GM21390 (cell line): ENCODE data around the gene L1CAM.

Experiments used
- ATAC-seq: cut with Tn5 transposase; IDR thresholded peaks from one replicate; pipeline ENCODE4 v1.9.1; 2021; ENCODE audit not compliant: unreplicated experiment

L1CAM gene

DNA sequence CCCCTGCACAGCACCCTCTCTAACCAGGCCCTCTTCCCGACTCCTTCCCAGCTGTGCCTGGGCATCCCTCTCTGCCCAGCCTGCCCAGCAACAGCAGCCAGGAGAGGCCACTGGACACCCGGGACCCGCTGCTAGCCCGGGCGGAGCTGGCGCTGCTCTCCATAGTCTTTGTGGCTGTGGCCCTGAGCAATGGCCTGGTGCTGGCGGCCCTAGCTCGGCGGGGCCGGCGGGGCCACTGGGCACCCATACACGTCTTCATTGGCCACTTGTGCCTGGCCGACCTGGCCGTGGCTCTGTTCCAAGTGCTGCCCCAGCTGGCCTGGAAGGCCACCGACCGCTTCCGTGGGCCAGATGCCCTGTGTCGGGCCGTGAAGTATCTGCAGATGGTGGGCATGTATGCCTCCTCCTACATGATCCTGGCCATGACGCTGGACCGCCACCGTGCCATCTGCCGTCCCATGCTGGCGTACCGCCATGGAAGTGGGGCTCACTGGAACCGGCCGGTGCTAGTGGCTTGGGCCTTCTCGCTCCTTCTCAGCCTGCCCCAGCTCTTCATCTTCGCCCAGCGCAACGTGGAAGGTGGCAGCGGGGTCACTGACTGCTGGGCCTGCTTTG lies 19.6 kb upstream of the L1CAM start:
- no peak for ATAC-seq

DNA sequence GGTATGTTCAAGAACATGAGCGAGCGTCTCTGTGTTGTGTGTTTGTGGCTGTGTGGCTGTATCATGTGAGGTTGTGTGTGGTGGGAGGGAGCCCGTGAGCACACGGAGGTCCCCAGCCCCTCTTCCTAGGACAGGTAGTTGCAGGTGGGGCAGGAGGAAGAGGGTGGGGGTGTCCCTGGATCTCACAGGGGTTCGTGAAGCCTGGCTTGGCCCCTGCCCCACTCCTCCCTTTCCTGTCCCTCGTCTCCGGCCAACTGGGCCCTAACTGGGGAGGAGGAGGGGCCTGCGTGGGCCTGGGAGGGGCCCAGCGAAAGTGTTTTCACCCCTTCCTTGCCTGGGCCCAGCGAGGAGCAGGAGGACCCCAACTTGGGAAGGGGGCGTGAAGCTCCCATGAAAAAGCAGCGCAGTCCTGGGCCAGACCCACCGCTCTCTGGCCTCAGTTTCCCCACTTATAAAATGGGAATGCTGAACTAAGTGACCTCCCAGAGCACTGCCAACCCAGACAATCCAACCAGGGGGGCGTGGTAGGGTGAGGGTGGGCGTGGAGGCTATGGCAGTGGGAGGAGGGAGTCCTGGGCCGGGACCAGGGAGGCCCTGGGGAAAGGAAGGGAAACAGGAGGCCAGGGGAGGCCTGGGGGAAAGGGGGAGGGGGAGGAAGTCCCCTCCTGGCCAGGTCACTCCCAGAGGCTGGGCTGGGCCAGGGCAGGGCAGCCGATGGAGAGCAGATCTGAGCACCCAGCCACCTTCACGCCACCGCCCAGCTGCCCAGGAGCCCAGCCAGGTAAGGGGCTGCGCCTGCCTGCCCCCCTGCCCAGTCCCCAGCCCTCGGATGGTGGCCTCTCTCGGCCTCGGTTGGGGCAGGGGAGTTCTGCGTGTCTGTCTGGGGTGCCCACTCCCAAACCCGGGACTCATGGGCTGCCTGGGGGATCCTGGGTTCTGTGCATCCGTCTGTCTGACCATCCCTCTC lies 18.3 kb upstream of the L1CAM start, which contains the start of gene AVPR2:
Gene AVPR2 (plus strand): TSS at position 683 of the 967 bp plus-strand sequence. CDS start 473 bp downstream, outside the sequence.
- ATAC-seq = no peak

DNA sequence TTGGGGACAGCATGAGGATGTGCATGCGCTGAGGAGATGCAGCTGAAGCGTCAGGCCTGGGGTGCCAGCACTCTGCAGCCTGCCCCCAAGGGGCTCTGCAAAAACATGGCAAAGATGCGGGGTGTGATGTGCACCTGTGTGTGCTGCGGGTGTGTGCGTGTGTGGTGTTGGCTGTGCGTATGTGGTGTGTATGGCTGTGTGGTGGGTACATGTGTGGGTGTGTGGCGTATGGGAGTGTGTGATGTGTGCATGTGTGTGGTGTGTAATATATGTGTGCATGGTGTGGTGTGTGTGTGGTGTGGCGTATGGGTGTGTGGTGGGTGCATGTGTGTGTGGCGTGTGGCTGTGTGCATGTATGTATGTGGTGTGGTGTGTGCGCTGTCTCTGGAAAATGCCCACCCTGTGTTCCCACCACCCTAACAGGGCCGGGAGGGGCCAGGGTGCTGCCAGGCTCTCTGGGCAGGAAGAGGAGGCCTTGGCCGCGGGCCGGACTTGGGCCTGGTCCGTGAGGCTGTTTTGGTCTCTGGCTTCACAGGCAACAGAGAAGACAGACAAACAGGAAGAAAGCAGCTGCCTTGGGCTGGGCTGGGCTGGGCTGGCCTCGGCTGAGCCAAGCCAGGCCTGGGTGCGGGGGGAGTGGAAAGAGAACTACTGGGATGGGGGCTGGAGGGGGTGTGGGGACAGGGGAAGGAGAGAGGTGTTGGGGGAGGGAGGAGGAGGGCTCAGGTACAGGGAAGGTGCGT lies 17.4 kb upstream of the L1CAM start:
- ATAC-seq = no peak

DNA sequence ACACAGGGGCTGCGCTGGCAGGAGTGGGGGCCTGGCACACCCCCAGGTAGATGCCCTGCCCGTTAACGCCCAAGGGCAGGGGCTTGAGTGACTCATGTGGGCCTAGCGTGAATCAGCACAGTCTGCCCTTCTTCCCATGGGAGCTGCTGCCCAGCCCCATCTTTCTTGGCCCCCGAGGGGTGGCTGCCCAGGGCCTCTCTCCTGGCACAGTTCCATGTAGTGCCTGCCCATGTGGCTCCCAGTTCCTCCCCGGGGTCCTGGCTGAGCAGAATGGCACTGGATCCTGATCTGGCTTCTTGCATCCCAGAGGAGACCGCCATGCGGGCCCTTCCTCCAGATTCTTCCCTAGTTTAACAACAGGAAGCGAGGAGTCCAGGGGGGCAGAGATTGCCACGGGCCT lies 16.4 kb upstream of the L1CAM start:
- ATAC-seq = no peak

DNA sequence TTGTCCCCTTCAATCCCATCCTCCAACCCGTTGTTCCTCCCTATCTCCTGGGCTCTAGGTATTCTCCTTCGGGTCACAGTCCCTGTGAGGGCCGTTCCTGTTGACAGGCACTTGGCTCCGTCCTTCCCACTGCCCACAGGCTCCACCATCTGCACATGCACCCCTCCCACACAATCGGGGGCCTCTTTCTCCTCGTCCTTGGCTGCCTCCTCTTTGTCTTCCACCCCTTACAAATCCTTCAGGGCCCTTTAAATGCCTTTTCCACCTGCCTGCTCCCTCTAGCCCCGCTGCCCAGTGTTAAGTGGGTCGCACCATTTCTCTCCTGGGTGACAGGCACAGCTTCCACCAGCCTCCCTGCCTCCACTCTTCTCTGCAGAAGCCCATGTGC lies 15.8 kb upstream of the L1CAM start:
- no peak for ATAC-seq

DNA sequence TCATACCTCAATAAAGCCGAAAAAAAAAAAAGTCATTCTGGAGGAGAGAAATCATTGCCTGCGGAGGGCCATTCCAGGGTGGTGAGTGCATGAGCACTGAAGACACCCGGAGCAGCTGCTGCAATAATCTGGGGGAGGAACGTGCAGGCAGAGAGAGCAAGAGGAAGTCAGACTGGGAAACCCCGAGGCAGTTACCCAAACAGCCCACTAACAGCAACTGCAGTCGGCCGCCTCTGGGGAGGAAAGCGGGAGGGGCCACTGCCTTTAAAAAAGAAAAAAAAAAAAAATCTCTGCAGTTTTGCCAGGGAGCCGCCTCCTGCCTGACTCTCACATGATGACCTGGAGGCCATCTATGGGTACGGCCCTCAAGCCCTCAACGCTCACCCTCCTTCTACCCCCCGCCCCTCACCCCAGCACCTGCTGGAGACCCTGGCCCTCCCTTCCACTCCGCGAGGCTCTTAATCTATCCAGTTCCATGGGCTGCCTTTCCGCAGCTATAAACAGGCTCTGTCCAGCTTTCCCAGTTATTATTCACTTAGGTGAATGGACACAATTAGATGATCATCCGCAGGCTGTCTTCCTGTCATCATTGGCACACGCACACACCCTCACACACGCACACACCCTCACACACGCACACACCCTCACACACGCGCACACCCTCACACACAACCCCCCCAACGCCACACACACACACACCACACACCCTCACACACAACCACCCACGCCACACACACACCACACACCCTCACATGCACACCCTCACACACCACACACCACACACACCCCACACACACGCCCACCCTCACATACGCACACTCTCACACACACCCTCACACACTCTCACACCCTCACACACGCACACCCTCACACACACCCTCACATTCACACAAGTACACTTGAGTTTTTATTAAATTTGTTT lies 15.1 kb upstream of the L1CAM start:
- ATAC-seq = peak; percentile 63

DNA sequence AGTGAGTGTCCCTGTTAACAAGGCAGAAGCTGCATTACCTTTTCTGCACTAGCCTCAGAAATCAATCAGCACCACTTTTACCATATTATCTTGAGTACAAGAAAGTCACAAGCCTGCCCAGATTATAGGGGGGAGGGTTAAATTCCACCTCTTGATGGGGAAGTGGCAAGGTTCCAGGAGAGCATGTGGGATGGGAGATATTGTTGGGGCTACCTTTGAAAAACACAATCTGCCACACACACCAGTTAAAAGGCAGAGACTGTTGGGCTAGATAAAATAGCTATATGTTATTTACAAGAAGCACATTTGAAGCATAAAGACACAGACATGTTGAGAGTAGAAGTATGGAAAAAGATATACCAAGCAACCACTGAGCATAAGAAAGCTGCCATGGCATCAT lies 11.9 kb upstream of the L1CAM start:
- ATAC-seq = no peak

DNA sequence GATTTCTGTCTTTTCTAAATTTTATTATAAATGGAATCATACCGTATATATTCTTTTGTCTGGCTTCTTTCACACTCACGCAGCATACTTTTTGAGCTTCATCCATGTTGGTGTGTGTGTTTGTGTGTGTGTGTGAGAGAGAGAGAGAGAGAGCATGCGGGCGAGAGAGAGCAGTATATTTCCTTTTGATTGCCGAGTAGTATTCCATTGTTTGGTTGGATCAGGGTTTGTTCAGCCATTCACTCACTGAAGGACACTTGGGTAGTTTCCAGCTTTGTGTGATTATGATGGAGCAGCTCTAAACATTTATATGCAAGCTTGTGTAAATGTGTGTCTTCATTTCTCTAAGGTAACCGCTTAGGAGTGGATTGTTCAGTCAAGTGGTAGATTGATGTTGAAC lies 3.1 kb upstream of the L1CAM start:
- ATAC-seq = no peak

DNA sequence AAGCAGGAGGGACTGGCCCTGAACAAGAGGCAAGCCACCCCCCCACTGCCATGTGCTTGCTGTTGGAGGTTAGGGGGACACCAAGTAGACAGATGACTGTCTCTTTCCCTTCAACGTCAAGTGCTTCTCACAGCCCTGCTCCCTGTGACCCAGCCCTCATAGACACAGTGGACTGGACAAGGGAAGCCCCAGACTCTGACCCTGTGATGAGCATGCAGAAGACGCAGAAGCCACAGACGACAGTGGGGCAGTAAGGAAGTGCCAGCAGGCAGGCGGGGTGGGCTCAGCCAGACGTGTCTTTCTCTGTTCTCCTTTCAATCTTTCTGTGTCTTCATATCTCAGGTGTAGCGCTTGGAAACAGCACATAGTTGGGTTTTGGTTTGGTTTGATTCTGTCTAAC lies 2.4 kb upstream of the L1CAM start:
- ATAC-seq = no peak

DNA sequence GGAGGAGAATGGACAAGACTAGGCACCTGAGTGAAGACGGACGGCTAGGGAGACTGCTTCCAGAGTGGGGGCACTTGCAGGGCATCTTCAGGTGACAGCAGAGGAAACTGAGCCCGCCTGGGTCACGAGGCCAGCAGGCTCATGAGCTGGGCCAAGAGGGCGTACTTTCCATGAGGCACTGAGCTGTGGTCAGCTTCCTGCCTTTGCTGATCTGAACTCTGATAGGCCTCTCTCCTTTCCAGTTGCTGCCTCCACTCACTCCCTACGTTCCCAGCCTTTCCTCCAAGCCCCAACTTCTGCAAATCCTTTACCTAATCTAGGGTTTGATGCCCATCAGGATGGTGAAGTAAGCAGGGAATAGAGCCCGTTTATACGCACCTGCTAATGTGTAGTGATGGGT lies 1.4 kb upstream of the L1CAM start:
- no peak for ATAC-seq

DNA sequence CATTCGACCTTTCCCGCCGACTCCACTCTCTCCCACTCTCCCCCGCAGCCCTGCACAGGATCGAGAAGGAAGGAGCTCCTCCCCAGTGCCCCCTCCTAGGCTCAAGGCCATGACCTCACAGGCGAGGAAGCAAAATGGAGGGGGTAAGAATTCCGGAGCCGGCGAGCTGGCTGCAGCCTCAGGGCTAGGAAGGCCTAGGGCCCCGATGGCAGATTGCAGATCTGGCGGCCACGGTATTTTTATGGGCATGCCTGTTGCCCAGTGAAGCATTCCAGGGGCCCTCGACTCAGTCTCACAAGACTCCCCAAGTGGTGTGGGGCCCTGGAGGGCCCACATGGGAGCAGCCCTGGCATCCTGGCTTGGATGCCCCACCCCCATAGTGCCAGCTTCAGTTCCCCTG lies 942 bp upstream of the L1CAM start:
- ATAC-seq = no peak

DNA sequence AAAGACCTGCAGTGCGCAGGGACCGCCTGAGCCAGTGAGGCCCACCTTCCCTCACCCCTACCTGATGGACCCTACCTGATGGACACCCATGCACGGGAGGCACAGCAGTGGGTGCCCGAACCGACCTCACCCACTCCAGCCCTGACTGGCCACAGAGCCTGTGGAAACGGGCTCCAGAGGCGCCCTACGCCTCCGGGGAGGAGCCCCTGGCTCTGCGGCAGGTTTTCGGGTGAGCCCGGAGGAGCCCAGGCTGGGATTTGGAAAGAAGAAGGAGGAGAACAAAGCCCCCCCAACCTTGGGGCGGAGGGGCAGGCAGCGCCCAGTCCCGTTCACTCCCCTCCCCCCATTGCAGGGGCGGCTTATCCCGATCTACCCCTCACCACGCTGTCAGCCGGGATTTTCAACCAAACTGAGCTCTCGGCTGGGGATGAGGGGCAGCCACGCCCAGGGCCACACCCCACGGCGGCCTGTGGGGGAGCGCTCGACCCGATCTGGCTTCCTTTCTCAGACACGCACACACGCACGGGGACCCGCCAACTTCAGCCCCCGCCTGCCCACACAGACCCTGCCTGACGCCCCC lies 675 bp downstream of the L1CAM start:
- ATAC-seq = no peak

DNA sequence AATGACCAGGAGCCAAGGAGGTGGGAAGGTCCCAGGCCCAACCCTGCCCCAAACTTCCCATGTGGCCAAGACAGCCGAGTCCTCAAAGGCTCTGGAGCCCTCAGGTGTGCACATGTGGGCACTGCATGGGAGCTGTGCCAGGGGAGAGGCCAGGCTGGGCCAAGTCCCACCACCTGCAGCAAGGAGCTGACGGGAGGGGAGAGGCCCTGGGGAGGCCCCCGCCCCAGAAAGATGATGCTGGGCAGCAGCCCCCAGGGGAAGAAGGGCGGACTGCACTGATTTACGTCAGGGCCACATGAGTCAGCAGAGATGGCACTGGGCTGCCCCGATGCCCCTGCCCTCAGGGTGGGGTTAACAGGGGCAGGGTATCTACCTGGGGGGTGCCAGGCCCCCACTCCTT lies 1.4 kb downstream of the L1CAM start:
- ATAC-seq = no peak

DNA sequence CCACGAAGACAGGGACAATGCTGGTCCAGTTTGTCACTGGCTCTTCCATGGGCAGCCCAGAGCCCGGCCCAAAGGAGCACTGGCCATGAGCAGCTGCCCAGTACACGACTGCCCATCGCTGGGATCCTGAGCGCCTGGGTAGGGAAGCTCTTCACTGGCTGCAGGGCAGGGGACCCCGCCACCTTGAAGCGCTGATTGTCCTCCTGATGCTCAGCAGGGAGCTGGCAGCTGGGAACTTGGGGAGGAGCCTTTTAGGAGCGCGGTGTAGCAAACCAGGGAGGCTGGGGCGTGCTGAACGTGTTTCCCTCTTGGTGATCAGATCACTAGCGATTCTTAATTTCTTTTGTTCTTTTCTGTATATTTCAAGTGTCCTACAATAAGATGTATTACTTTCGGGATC lies 1.8 kb downstream of the L1CAM start:
- no peak for ATAC-seq

DNA sequence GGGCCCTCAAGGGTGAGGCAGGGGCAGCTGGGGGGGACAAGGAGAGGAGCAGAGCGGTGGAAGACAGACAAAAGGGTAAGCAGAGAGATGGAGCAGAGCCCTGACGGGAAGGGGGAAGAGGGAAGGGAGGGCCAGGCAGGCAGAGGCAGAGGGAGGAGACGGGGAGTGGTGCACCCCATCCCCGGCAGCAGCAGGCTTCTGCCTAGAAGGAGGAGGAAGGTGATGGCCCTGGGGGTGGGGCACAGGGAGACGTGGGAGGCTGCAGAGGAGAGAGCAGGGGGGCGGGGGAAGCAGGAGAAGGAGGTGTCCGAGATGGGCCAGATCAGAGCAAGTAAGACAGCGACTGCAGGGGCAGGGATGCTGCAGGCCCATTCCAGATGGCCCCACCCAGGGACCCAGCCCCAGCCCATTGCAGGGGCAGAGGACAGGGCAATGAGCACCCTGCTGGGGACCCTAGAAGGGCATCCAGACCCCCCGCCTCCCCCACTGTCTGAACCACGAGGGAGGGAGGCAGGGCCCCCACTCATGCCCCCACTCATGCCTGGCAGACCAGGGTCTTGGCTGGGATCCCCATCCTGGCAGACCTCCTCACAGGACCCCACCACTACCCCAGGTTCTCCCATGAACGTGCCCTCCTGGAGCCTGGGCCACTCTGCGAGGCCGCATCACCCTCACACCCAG lies 2.7 kb downstream of the L1CAM start:
- no peak for ATAC-seq

DNA sequence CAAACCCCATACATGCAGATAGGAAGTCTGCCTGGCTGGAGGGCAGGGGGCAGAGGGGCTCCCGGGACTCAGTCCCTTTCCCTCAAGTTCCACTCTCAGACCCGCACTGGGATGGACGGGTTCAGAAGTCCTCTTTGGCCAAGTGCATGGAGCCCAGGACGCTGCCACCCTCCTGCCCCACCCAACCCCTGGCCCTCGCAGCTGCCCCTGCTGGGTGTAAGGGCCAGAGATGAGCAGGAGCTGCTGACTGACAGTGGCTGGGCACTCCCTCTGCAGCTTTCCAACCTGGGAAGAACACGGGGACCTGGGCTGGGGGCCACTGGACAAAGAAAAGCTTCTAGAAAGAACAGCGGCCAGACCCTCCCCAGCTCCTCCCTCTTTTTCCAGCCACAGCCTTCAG lies 3.4 kb downstream of the L1CAM start:
- ATAC-seq = no peak

DNA sequence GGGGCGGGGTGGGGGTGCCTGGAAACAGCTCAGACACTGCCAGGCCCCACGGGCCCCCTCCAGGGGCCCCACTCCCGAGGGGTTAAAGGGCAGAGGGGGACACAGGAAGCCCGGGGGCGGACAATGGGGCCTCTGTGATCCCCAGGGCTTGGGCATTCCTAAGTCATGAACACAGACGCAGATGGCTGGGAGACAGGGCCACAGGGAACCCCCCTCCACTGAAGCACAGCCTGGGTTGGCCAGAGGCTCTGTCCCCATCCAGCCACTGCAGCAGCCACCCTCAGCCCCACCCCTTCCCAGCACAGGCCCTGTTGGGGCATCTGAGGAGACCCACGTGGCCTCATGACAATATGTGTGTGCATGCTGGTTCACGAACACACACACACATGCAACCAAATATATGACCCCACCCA lies 3.9 kb downstream of the L1CAM start:
- no peak for ATAC-seq

DNA sequence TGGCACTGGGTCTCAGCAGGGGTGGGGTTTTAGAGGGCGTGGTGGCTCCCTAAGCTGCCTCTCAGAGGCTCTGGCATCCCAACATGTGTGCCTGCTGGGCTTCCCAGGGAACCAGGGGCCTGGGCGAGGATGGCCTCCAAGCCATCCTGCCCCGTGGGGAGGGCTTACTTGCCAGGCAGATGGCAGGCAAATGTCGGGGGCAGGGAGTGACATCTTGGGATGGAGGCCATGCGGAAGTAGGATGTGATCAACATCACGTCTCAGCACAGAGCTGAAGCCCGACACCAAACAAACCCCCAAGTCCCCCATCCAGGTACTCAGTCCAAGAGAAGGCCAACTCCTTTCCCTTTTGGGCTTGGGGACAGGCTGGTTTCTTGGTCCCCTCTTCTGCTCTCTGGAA lies 4.7 kb downstream of the L1CAM start:
- no peak for ATAC-seq

DNA sequence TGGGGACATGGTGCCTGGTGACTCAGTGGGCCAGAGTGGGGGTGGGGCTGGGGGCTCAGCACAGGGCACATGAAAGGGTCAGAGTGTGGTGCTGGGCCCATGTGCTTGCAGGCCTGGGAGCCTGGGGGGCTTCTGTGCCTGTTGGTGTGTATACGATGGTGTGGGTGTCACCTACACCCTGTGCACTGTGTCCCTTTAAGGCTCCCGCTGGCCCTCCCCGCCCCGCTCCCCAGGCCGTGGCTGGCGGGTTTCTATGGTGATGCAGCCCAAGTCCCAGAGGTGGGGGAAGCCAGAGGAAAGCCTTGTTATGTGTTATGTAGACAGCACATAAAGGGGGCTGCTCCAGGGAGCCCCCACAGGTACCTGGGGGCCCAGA lies 5.5 kb downstream of the L1CAM start:
- ATAC-seq = no peak
